Measurements from ENCODE around the gene DGKG. TPM values are rescaled to one million over a fixed set of nuclear protein-coding genes. Genes with fewer than 3 reads are reported as not detected.

Gene DGKG
- total and polyA plus RNA-seq, 4 donors: 2.1 to 13.7 (median 8.0) TPM

DNA sequence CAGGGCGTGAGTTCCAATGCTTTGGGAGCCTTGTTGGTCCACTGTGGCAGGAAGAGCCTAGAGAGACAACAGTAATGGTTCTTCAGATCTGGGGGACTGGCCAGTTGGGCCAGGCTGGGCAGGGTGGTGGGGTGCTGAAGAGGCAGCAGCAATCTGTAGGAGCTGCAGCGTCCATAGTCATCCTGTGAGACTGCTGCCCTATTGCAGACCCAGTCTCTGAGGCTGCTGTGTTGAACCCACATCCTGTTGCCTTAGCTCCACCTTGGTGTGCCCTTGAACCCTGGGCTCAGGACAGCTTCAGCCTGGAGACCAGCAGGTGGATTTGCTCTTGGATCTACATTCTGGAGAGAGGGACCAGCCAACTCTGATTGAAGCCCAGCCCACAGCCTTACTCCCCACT is 229.5 kb downstream of the DGKG start:
- H3K9ac ChIP-seq (ENCODE audit: insufficient read depth in 1 of 2, low read length in 2 of 2): no peak overlapping the region
- H3K4me3 ChIP-seq: no peak overlapping the region
- no peaks in the 10 kb centered on the region for H3K27me3 ChIP-seq (ENCODE audit: control insufficient read depth in 3 of 3, insufficient read depth in 3 of 3, low read length in 2 of 3)
- TF ChIP-seq, protein P1, sequence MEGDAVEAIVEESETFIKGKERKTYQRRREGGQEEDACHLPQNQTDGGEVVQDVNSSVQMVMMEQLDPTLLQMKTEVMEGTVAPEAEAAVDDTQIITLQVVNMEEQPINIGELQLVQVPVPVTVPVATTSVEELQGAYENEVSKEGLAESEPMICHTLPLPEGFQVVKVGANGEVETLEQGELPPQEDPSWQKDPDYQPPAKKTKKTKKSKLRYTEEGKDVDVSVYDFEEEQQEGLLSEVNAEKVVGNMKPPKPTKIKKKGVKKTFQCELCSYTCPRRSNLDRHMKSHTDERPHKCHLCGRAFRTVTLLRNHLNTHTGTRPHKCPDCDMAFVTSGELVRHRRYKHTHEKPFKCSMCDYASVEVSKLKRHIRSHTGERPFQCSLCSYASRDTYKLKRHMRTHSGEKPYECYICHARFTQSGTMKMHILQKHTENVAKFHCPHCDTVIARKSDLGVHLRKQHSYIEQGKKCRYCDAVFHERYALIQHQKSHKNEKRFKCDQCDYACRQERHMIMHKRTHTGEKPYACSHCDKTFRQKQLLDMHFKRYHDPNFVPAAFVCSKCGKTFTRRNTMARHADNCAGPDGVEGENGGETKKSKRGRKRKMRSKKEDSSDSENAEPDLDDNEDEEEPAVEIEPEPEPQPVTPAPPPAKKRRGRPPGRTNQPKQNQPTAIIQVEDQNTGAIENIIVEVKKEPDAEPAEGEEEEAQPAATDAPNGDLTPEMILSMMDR (IDR thresholded peaks at IDR 0.05; ENCODE audit: control extremely low read depth, extremely low read depth): no peak
- H3K9me3 ChIP-seq (ENCODE audit: control insufficient read depth in 4 of 4, insufficient read depth in 3 of 4, low read length in 3 of 4): no peaks in the 10 kb centered on the region
- H3K36me3 ChIP-seq (ENCODE audit: control insufficient read depth in 4 of 4, insufficient read depth in 4 of 4, low read length in 4 of 4): no peaks in the 10 kb centered on the region
- ATAC-seq (ENCODE audit: insufficient read depth, low FRiP score) (no peak), DNase-seq (no peak)
- 87 to 100% methylated on average over 2 of the region's 2 CpGs for WGBS, 2 donors
- H3K27ac ChIP-seq (ENCODE audit: low read depth in 1 of 2, low read length in 1 of 2): no peak overlapping the region
- H3K4me1 ChIP-seq (ENCODE audit: control insufficient read depth in 5 of 5, insufficient read depth in 5 of 5, low read length in 5 of 5): peaks cover 0 to 3% (median 0%) of the 10 kb centered on the region in 5 donors

DNA sequence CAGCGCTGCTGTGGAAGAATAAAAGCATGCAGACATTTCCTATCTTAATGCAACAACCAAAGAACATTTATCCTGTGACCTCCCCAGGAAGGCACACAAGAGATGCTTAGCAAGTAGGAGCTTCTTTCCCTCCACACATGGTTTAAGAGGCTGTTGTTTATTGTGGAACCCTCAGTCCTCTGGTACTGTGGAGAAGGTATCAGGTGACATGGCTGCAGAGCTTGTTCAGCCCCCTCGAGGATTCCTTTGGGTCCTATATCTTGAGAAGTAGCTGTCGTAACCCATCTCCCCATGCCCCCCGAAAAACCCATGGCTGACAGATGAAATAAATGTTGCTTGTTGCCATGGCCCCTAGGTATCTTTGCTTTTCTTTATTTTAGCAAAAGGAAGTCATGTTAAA is 232.8 kb downstream of the DGKG start:
- TF ChIP-seq, protein P1 (IDR thresholded peaks at IDR 0.05; ENCODE audit: control extremely low read depth, extremely low read depth): no peak
- Histone ChIP-seq H3K9me3 (ENCODE audit: control insufficient read depth in 4 of 4, insufficient read depth in 3 of 4, low read length in 3 of 4) (peaks cover 0 to 4% (median 0%) of the 10 kb centered on the region in 4 donors), H3K9ac (ENCODE audit: insufficient read depth in 1 of 2, low read length in 2 of 2) (no peak overlapping the region), H3K36me3 (ENCODE audit: control insufficient read depth in 4 of 4, insufficient read depth in 4 of 4, low read length in 4 of 4) (no peaks in the 10 kb centered on the region), H3K27ac (ENCODE audit: low read depth in 1 of 2, low read length in 1 of 2) (no peak overlapping the region), H3K27me3 (ENCODE audit: control insufficient read depth in 3 of 3, insufficient read depth in 3 of 3, low read length in 2 of 3) (no peaks in the 10 kb centered on the region), H3K4me3 (no peak overlapping the region), H3K4me1 (ENCODE audit: control insufficient read depth in 5 of 5, insufficient read depth in 5 of 5, low read length in 5 of 5) (peaks cover 0 to 6% (median 3%) of the 10 kb centered on the region in 5 donors)
- ATAC-seq (ENCODE audit: insufficient read depth, low FRiP score) (no peak), DNase-seq (no peak)
- 86 to 87% methylated on average over 4 of the region's 4 CpGs for WGBS, 2 donors

DNA sequence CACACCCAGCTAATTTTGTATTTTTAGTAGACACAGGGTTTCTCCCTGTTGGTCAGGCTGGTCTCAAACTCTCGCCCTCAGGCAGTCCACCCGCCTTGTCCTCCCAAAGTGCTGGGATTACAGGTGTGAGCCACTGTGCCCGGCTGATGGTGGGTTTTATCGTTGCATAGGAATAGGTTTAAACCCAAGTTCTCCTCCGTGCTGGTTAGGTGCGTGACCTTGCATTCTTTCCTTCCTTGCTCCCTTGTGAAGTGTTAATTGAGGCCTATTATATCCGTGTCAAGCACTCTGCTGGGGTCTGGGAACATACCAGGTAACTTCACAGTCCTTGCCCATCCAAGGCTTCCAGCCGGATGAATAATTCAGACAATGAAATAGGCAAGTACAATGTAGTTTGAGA is 233.9 kb downstream of the DGKG start:
- Histone ChIP-seq H3K27me3 (ENCODE audit: control insufficient read depth in 3 of 3, insufficient read depth in 3 of 3, low read length in 2 of 3) (no peaks in the 10 kb centered on the region), H3K9me3 (ENCODE audit: control insufficient read depth in 4 of 4, insufficient read depth in 3 of 4, low read length in 3 of 4) (peaks cover 0 to 4% (median 0%) of the 10 kb centered on the region in 4 donors), H3K36me3 (ENCODE audit: control insufficient read depth in 4 of 4, insufficient read depth in 4 of 4, low read length in 4 of 4) (no peaks in the 10 kb centered on the region), H3K4me1 (ENCODE audit: control insufficient read depth in 5 of 5, insufficient read depth in 5 of 5, low read length in 5 of 5) (peaks cover 0 to 13% (median 3%) of the 10 kb centered on the region in 5 donors), H3K4me3 (no peak overlapping the region), H3K9ac (ENCODE audit: insufficient read depth in 1 of 2, low read length in 2 of 2) (no peak overlapping the region), H3K27ac (ENCODE audit: low read depth in 1 of 2, low read length in 1 of 2) (no peak overlapping the region)
- TF ChIP-seq, protein P1 (IDR thresholded peaks at IDR 0.05; ENCODE audit: control extremely low read depth, extremely low read depth): no peak
- ATAC-seq (ENCODE audit: insufficient read depth, low FRiP score) (no peak), DNase-seq (no peak)
- WGBS, 2 donors: 69 to 87% methylated on average over 8 of the region's 8 CpGs

DNA sequence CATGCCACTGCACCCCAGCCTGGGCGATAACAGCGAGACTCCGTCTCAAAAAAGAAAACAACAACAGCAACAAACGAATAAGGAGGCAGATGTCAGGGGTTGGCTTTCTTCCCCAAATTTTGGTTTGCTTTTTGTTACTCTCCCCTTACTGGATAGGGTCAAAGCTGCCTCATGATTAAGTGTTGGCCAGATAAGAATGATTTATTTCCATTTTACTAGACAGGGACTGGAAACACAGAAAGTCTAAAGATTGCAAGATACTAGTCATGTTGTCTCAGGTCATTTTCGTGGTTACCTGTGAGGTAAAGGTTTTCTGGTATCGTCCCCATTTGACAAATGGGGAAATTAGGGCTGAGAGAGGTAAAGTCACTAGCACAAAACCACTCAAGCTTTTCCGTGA is 234.6 kb downstream of the DGKG start:
- TF ChIP-seq, protein P1 (IDR thresholded peaks at IDR 0.05; ENCODE audit: control extremely low read depth, extremely low read depth): no peak
- Histone ChIP-seq H3K9me3 (ENCODE audit: control insufficient read depth in 4 of 4, insufficient read depth in 3 of 4, low read length in 3 of 4) (peaks cover 0 to 4% (median 0%) of the 10 kb centered on the region in 4 donors), H3K27me3 (ENCODE audit: control insufficient read depth in 3 of 3, insufficient read depth in 3 of 3, low read length in 2 of 3) (no peaks in the 10 kb centered on the region), H3K9ac (ENCODE audit: insufficient read depth in 1 of 2, low read length in 2 of 2) (no peak overlapping the region), H3K36me3 (ENCODE audit: control insufficient read depth in 4 of 4, insufficient read depth in 4 of 4, low read length in 4 of 4) (no peaks in the 10 kb centered on the region), H3K4me3 (no peak overlapping the region), H3K27ac (ENCODE audit: low read depth in 1 of 2, low read length in 1 of 2) (no peak overlapping the region), H3K4me1 (ENCODE audit: control insufficient read depth in 5 of 5, insufficient read depth in 5 of 5, low read length in 5 of 5) (peaks cover 0 to 17% (median 3%) of the 10 kb centered on the region in 5 donors)
- ATAC-seq (ENCODE audit: insufficient read depth, low FRiP score): no peak
- DNase-seq: no peak
- WGBS, 2 donors: 85 to 86% methylated on average over 7 of the region's 7 CpGs
